Measurements from ENCODE around the gene COMMD2.
A peak's percentile ranks its signal among the peaks of the same experiment; 100 is the strongest.

The COMMD2 gene

DNA sequence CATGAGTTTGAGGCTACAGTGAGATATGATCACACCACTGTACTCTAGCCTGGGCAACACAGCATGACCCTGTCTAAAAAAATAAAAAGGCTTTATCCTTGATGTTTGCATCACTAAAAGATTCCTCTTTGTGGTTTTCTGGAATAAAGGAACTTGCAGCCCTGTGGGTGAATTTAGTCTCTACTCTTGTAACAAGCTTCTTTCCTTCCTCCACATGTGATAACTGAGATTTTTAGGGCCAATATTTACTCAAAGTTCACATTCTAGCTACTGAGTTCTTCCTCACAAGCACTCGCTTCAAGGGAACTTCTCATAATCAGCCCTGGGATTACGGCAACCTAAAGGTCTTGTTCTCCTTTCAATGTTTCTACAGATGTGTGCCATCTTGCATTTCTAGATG lies 24.6 kb downstream of the COMMD2 start:
- no peak overlapping the region for H3K4me3 ChIP-seq (replicated peaks; ENCODE audit: low read depth, low read length)
- TF ChIP-seq, protein P1, sequence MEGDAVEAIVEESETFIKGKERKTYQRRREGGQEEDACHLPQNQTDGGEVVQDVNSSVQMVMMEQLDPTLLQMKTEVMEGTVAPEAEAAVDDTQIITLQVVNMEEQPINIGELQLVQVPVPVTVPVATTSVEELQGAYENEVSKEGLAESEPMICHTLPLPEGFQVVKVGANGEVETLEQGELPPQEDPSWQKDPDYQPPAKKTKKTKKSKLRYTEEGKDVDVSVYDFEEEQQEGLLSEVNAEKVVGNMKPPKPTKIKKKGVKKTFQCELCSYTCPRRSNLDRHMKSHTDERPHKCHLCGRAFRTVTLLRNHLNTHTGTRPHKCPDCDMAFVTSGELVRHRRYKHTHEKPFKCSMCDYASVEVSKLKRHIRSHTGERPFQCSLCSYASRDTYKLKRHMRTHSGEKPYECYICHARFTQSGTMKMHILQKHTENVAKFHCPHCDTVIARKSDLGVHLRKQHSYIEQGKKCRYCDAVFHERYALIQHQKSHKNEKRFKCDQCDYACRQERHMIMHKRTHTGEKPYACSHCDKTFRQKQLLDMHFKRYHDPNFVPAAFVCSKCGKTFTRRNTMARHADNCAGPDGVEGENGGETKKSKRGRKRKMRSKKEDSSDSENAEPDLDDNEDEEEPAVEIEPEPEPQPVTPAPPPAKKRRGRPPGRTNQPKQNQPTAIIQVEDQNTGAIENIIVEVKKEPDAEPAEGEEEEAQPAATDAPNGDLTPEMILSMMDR (IDR thresholded peaks at IDR 0.05; ENCODE audit: low read depth, low read length, missing control alignments): no peak
- no peak for DNase-seq (ENCODE audit: extremely low read depth, low read depth)

DNA sequence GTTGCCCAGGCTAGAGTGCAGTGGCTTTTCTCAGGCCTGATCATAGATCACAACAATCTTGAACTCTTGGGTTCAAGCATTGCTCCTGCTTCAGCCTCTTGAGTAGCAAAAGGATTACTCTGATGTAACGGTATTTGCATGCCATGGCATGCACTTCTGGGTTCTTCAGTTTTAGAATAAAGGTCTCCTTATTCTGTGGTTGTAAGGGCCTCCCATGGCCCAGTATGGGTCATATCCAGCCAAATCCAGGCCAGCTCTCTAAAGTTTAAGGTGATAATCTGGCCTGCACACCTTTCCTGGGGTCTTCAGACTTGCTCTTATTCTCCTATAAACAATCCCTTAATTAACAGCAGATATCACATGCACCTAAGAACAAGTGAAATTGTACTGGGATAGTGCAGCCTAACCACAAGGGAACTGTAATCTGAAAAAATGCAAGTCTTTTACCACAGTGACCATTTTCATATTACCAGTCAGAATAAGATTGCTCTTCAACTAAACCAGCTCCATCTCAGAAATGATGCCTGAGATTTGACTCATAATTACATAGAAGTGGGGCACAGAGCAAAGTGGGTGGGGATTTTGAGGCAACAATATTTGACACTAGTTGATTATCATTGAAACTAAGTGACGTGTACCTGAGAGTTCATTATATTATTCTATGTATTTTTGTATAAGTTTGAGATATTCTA lies 25.4 kb downstream of the COMMD2 start:
- TF ChIP-seq, protein P1 (IDR thresholded peaks at IDR 0.05; ENCODE audit: low read depth, low read length, missing control alignments): no peak
- no peak for DNase-seq (ENCODE audit: extremely low read depth, low read depth)
- no peak overlapping the region for H3K4me3 ChIP-seq (replicated peaks; ENCODE audit: low read depth, low read length)

DNA sequence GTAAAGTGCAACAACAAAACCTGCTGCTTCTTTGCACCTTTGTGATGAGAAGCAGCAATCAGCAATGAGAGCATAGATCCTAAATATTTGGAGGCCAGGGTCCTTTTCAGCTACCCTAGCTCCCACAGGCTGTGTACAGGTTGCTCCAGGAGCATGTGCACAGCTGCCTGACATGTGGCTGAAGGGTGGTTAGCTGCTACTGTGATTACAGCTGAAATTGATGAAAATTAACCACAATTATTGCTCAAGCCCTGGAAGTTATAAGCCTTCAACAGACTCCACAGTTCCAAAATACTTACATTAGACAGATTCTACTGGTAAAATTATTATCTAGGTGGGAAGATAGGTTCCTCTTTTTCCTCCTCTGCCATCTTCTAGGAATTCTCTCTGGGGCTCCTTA lies 28.5 kb downstream of the COMMD2 start:
- TF ChIP-seq, protein P1 (IDR thresholded peaks at IDR 0.05; ENCODE audit: low read depth, low read length, missing control alignments): no peak
- no peak overlapping the region for H3K4me3 ChIP-seq (replicated peaks; ENCODE audit: low read depth, low read length)
- DNase-seq (ENCODE audit: extremely low read depth, low read depth): peak; percentile 17

DNA sequence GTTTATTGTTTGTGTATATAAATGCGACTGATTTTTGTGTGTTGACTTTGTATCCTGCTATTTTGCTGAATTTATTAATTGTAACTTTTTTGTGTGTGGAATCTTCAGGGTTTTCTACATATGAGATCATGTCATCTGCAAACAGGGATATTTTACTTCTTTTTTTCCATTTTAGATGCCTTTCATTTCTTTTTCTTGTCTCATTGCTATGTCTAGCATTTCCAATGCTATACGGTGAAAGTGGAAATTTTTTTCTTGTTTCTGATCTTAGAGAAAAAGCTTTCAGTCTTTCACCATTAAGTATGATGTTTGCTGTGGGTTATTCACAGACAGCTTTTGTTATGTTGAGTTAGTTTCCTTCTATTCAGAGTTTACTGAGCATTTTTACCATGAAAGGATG lies 31.4 kb downstream of the COMMD2 start:
- no peak for DNase-seq (ENCODE audit: extremely low read depth, low read depth)
- no peak overlapping the region for H3K4me3 ChIP-seq (replicated peaks; ENCODE audit: low read depth, low read length)
- TF ChIP-seq, protein P1 (IDR thresholded peaks at IDR 0.05; ENCODE audit: low read depth, low read length, missing control alignments): no peak

DNA sequence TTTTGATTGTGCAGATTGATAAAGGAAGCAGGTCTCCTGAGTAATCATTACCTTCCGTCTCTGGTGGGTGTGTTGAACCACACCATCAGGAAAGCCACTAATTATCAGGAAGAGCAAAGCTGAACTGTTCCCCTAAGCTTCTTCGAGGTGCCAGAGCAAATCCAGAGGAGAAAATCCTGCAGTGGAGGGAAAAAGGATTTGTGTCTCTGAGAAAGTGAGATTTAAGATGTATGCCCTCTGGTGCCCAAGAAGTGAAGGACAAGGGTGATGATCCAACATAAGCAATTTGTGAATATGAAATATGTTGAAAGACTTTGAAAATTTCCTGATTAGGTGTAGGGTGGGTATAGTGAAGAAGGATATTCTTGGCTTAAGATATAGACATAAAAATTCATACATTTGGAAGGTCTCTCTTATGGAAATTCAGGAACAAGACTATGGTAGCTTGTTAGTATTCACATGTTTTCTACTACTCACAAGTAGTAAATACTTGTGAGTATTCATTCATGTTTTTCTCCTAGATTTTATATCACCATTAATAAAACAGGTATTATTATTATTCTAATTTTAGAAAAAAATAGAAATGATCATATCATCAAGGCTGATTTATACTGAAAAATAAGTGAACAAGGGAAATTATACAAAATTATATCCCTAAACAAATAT lies 34.8 kb downstream of the COMMD2 start:
- TF ChIP-seq, protein P1 (IDR thresholded peaks at IDR 0.05; ENCODE audit: low read depth, low read length, missing control alignments): peak; percentile 68
- no peak overlapping the region for H3K4me3 ChIP-seq (replicated peaks; ENCODE audit: low read depth, low read length)
- peak; percentile 56 for DNase-seq (ENCODE audit: extremely low read depth, low read depth)

DNA sequence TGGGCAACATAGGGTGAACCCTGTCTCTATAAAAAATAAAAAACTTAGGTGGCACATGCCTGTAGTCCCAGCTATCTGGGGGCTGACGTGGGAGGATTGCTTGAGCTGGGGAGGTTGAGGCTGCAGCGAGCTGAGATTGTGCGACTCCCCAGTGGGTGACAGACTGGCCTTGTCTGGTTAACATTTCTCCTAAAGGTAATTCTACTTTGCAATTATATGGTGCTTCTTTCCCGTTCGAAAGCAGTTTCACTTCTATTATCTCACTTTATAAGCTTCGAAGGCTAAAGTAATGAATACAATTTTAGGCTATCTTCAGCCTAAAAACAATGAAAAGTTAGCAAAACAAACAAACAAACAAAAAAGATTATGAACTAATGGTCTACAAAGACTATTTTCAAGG lies 35.3 kb downstream of the COMMD2 start:
- H3K4me3 ChIP-seq (replicated peaks; ENCODE audit: low read depth, low read length): no peak overlapping the region
- TF ChIP-seq, protein P1 (IDR thresholded peaks at IDR 0.05; ENCODE audit: low read depth, low read length, missing control alignments): no peak
- DNase-seq (ENCODE audit: extremely low read depth, low read depth): no peak
